ENCODE results near the gene SLX9.

Gene SLX9

DNA sequence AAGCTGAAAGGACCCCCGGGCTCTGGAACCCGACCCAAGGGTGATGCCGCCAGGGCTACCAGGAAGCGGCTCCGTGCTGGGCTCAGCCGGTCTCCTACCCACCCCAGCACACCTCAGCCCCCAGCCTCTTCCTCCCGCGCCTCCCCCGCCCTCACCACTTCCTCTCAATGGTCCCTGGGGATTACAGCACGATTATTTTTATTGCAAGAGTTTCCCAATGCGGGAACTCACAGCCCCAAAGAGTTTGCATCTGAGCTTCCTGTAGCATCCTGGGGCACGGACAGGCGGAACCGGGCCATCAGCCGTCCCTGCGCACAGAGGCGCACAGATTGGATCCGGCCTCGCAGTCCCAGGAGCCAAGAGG is 8.7 kb upstream of the SLX9 start:
- DNase-seq, result no peak

DNA sequence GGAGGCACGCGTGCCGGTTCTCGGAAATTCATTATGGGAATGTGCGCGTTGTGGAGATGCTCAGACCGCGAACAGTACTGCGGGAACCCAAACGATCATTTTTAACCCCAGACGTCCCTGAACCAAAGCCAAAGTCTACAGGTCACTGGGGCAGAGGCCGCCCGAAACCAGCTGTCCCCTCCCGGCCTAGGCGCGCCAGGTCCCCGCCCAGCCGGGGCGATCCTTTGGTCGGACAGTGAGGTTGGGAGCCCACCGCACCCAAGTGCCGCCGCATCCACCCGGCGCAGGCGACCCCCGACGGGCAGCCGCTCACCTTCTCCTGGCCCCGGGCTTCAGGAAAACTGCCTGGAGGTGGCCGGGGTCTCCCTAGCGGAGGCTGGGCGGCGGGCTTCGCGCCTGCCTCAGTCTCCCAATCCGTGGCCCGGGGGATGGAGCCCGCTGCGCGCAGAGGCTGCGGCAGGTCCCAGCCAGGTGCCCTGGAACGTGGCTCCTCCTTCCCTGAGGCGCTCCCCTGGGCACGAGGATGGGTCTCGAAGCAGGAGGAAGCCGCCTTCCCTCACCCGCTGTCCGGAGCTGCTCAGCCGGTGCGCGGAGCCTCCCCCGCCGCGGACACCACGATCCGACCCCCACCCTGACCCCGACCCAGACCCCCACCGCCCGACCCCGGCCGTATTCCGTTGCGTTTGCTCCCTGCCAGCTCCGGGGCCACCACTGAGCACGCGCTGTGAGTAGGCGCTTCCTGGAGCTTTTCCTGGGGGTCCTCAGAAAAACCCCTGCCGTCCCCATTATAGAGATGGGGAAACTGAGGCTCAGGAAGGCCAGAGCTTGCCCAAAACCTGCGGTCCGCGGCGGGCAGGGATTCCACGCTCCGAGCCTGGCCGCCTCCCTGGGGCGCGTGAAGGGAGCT is 8.1 kb upstream of the SLX9 start:
- DNase-seq, result no peak

DNA sequence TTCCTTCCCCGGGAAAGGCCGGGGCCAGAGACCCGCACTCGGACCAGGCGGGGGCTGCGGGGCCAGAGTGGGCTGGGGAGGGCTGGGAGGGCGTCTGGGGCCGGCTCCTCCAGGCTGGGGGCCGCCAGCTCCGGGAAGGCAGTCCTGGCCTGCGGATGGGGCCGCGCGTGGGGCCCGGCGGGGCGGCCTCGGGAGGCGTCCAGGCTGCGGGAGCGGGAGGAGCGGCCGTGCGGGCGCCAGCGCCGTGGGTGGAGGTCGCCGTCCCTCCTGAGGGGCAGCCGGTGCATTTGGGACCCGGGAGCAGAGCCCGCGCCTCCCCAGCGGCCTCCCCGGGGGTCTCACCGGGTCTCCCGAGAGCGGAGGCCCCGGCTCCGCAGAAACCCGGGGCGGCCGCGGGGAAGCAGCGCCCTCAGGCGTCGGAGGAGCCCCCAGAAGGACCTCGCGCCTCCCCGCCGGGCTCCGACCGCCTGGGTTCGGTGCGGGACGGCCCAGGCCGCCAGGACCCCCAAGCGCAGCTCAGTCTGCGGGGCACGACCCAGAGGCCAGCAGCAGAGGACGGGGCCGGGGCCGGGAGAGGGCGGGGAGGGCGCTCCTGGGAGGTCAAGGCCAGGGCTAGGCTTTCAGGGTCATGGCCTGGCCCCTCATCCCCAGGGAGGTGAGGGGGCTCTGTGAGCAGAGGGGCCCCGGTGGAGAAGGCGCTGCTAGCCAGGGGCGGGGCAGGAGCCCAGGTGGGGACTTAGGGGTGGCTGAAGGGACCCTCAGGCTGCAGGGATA is 7.2 kb upstream of the SLX9 start:
- no peak for DNase-seq

DNA sequence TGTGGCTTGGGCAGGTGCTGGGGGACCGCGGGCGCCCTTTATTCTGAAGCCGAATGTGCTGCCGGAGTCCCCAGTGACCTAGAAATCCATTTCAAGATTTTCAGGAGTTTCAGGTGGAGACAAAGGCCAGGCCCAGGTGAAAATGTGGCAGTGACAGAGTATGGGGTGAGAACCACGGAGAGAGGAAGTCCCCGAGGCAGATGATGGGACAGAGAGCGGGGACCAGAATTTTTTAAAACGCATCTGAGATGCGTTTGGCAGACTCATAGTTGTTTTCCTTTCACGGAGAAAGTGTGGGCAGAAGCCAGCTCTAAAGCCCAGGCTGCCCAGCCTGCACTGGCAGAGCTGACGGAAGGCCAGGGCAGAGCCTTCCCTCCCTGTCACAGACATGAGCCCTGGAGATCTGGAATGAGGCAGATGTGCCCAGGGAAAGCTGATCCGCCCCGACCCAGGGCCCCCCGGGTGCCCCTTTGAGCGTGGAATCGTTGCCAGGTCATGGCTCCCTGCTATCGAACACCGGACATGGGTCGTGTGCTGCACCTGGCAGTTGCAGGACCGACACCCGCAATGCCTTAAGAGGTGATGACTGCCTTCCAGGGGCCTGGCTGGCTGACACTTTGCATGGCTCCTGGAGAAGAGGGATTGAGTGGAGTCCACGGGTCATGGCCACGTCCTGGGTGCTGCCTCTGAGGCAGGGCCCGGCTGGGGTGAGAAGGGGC is 6.5 kb upstream of the SLX9 start:
- DNase-seq, result no peak

DNA sequence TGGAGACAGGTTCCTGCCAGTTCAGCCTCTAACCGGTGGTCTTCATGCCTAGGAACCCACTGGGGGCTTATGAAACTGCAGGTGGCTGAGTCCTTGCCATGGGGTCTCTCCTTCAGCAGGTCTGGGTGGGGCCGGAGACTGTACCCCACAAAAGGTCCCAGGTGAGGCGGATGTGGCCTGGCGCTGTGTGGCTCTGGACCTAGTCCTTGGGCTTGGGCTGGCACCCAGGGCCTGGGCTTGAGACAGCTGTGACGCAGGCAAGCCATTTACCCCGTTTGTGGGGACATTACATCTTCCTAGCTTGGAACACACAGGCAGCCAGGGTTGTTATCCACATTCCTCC is 5.9 kb upstream of the SLX9 start:
- no peak for DNase-seq

DNA sequence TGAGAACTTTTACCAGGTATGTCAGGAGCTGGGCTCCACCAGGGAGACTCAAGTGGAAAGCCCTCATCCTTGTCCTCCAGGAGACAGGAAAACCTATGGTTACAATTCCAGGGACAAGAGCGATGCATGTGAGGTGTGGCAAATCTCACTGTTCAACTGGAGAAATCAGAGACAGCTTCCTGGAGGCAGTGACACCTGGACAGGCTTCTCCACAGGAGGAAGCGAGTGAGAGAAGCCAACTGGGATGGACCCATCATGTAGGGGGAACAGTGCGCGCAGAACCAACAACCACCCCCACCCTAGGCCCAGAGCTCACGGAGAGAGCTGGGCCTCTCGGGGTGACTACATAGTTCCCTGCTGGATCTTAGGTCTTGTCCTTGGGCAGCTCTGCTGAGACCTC is 5.6 kb upstream of the SLX9 start:
- no peak for DNase-seq

DNA sequence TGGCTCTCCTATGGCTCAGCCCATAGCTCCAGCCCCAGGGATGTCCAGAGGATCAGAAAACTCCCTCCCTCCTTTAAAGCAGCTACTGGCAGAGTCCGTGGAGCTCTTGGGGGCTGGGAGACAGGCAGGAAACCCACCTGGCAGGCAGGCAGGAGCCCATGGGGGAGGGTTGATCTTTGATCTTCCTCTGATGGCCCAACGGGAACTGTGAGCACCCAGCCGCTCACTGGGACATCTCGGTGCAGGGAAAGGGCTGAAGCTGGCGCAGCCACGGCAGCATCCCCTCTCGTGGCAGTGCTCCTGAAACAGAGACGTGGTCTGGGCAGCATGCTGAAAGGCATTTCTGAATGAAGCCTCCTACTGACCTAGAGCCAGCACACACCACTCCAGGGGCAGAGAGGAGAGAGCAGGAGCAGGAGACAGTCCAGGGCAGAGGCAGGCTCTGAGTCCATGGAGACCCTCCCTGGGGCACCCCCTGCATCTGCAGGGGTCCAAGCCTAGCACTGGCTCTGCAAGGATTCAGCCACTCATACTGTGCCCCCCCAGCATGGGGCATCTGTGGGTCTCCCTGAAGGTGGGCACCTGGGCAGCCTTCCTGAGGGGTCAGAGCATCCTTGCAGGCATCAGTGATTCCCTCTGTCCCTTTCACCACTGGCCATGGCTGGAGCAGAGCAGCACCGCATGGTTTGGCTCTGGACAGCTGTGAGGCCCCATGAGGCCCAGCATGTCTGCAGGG is 4.9 kb upstream of the SLX9 start:
- no peak for DNase-seq

DNA sequence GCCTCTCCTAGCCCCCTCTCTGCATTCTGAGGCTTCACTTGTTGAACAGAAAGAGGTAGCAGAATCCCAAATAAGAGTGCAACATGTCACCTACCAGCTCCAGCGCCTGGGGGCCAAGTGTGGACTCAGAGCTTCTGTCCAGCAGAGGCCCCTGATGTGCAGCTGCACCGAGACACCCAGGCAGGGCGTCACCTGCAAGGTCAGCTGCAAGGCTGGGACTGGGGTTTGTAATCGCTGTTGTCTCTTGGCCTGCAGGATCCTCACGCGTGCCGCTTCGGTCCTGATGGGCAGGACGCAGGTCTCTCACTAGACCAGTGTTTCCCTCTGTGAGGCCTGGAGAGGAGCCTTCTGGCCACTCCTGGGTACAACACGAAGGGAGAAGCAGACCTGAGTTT is 4.3 kb upstream of the SLX9 start:
- DNase-seq, result no peak

DNA sequence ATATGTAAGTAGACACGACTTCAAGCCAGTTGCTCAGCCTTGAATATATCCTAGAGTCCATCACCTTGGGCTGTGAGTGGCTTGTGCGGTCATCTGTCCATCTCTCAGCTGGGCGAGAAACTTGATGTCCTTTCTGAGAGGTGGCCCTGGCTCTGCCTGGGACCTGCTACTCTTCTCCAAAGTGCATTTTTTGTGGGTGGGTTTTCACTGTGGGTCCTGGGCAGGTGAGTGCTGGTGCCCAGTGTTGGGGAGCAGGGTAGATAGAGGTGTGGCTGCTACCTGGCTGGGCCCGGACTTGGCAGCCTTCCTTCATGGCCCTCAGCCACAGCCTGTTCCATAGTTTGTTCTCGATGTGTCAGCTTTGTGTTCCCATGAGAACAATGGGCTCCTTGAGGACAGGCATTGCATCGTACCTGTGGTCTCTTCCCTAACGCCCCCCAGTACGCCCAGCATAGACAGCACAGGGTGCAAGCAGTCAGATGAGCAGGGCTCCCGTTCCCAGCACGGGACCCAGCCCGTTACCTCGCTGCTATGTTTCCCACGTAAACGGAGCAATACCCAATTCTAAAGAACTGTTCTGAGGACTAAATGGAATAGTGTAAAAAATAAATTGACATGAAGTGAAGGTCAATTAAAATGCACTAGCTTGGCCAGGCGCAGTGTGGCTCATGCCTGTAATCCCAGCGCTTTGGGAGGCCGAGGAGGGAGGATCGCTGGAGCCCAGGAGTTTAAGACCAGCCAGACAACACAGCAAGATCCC is 877 bp upstream of the SLX9 start:
- DNase-seq, result no peak

DNA sequence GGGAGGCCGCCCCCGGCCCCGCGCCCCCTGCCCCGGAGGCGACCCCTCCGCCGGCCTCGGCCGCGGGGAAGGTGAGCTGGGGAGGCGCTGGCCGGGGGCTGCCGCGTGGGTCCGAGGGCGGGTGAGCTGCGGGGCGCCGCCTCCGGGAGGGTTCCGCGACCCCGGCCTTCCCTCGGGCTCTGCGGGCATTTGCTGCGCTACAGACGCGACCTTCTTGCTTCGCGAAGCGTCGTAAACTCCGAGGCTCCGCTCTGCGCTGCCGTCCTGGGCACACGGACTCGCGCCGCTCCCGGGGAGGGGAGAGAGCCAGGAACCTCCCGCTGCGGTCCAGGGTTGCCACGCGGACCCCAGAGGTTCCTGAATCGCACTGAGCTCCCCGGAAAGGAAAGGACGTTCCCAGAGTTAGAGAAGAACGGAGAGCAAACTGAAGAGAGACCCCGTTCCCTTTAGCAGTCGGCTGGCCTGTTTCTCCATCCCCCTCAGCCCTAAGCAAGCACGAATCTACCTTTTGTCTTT is 345 bp downstream of the SLX9 start:
- DNase-seq, result no peak

DNA sequence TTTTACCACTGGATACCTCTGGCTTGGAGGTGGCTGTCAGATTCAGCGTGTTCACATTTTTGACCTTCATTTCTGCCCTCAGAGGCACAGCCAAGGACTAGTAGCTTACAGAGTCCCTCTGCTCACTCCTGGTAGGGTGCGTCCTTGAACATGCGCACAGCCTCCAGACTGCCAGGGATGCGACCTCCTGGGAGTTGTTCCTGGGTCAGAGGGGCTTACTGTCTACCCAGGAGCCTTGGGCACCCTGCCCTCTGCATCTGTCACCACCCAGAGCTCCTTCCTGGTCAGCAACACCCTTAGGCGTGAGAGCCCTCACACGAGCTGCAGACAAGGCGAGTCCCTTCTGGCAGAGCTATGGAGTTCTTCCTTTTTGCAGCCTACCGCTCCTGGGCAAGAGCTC is 1.7 kb downstream of the SLX9 start:
- DNase-seq, result no peak

DNA sequence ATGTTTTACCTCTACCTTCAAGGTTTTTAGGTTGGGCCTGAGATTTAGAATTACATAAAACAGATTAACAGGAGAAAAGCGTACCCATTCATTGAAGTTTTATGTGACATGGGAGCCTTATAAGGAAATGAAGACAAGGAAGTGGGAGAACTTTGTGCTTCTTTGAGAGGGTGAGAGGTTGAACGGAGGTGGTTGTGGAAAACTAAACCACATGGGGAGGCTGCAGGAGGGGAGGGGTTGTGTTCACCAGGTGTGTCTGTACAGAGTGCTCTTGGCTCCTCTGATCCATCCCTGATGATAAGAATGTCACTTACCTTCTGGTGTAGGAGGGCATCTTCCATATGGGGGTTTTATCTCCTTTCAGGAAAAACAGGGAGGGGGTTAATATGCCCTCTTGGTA is 2.7 kb downstream of the SLX9 start:
- no peak for DNase-seq

DNA sequence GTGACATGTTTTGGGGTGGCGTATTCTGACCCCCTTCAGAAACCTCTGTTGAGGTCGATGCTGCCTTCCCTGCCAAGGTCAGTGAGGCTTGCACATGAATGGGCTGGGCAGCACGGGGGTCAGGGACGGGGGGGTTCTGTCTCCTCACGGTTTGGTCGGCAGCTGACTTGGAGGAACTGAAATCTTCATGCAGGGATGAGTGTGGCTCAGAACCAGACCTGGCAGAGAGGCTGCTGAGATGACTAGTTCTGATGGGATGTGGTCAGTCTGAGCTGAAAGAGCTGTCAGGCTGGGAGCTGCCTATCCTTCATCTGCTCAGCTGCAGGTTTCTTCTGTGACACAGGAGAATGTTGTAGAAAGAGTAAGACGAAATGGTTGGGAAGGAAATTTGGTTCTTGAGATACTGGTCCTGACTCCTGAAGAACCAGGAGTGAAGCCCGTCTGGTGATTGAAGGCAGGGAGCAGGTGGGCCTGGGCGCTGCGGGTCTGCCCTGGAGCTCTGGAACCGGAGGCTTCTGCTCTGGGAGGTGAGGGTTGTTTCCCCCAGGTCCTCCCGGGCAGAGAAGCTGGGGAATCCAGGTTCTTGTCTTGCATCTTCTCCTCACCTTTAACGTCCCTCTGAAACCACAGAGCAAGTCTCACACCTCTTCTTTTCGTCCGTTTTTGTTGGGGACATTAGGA is 3.3 kb downstream of the SLX9 start:
- no peak for DNase-seq

DNA sequence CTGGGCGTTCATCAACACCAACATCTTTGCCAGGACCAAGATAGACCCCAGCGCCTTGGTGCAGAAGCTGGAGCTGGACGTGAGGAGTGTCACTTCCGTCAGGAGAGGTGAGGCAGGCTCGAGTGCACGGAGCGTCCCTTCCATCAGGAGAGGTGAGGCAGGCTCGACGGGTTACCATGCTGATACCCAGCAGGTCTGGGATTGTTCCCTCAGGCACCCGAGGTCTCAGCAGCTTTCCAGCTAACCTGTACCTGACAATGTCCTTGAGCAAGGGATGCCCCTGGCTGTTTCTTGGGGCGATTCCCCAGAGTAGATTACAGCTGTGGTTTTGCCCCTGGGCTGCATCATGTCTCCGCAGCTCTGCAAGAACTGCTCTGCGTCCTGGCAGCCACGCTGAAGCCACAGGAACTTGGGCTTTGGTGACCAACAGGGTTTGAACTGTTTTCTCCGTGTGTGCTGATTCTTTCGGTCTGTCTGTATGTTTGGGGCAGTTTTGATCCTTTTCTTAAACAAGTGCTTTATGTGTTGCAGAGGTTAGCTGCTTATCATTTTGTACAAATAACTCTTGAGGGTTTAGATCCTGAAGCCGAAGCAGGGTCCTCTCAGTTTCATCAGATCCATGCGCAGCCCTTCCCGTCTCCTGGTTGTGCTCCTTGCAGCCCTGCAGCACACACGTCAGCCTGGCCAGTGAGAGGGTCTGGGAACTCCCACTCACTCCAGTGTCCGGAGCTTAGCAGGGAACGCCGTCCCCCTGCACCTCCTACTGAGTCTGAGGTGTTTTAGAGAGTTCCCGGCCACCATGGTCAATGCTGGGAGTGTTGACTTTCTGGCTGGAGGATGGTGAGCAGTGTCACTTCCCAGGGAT is 4.1 kb downstream of the SLX9 start:
- no peak for DNase-seq

DNA sequence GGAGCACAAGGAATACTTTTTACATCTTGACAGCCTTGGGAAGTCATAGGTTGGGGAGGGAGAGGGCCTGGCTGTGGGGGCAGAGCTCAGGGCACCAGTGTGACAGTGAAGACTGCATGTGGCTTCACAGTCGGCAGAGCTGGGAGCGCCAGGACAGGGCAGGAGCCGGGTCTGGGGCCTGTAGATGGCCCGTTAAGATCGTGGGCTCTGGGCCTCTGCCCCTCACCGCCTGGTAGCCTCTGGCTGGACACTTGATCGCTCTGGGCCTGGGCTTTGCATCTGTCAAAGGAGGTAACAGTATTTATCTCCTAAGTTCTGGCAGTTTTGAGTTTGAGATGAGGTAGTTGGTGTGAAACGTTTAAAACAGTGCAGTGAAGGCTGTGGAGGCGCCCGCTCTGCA is 4.8 kb downstream of the SLX9 start:
- DNase-seq, result no peak

DNA sequence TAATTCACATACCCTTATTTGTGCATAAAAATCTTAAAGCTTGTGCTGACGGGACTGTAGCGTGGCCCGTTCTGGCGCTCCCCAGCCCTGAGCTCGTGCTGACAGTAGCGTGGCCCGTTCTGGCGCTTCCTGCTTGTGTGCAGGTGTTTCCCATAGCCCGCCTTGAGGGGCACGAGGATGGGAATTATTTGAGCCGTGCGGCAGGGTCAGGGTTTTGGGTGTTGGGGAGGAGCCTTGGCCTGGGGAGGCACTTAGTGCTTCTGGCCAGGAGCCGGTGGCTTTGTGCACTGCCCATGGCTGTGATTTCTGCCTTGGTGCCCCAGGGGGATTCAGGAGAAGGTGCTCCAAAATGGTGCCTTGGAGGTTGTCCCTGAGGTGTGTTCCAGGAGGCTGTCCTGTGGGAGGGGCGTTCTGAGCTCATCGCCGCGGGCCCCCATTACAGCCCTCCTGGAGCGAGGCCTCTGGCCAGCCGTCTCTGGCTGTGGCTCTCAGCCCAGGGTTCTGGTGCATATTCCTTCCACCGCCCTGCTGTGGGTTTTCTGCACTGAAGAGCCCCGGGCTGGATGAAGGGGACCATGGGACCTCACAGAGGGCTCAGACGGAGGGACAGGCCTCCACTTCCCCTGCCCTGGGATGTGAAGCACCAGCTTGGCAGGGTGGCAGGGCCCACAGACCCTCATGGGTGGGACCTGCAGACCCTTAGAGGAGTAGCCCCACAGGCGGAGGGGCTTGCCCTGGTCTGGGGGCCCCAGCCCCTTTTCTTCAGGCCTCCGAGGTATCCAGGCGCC is 6.6 kb downstream of the SLX9 start:
- no peak for DNase-seq

DNA sequence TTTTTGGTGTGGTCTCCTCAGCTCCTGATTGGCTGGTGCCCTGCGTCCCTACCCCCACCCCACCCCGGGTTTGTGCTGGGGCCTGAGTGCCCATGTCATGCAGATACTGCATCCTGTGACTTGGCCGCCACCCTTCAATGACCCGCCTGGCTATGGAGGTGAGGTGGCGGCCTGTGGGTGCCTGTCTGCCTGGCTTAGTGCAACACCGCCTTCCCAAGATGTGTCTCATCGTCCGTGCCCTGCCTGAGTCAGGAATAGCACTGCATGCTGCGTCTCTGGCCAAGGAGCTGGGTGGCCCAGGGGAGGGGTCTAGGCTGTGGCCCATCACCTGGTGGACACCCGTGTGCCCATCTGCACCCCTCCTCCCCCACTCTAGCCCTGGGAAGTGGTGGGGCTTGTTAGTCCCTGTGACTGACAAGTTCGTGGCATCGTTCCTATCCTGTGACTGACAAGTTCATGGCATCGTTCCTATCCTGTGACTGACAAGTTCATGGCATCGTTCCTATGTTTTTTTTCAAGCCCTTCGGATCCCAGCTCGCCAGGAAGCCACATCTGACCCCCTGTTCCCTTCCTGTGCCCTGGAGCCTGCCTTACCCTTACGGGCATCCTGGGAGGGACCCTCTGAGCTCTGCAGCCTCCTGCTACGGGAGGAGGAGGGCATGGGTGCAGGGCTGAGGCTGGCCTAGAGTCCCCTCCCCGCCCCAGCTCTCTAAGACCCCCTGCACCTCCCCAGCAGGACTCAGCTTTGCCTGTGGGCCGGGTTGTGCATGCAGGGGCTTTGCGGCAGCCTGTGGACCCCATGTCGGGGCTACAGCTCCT is 7.5 kb downstream of the SLX9 start:
- no peak for DNase-seq

DNA sequence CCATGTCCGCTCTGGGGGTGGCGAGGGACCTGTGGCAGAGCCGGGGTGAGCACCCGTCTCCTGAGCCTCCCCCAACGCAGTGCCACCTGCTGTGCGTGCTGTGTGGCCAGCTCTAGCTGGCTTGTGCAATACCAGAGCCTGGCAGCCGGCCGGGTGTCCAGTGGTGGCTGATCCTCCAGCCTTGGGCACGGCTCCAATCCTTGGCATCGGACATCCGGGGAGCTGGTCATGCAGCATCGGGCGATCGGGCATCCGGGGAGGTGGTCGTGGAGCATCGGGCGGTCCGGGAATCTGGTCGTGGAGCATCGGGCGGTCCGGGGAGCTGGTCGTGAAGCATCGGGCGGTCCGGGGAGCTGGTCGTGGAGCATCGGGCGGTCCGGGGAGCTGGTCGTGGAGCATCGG is 8.1 kb downstream of the SLX9 start:
- no peak for DNase-seq

All from NCI-H1436 treated with DMSO at 0.1 percent for 48 hours (cell line).